ENCODE measurements around the gene TNS3.

DNA sequence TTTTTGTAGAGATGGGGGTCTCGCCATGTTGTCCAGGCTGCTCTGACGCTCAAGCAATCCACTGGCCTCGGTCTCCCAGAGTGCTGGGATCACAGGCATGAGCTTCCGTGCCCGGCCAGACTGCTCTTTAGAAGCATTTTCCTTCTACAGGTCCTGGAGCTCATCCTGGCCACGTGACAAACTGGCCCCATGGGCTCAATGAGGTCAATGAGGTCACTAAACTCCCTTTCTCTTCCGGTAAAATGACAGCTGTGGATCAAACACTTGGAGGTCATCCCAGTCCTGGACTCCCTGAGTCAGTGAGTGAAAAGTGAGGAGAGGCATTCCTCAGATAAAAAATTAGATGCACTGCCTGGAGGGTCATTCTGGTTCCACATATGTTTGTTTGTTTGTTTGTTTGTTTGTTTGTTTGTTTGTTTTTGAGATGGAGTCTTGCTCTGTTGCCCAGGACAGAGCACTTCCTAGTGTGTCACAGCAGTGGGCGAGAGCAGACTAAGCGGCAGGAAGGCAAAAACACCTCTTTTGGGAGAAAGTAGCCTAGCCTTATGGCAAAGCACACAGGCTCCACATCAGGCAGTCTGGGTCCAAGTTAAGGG is 134.9 kb downstream of the TNS3 start:
- TF ChIP-seq, protein P1, sequence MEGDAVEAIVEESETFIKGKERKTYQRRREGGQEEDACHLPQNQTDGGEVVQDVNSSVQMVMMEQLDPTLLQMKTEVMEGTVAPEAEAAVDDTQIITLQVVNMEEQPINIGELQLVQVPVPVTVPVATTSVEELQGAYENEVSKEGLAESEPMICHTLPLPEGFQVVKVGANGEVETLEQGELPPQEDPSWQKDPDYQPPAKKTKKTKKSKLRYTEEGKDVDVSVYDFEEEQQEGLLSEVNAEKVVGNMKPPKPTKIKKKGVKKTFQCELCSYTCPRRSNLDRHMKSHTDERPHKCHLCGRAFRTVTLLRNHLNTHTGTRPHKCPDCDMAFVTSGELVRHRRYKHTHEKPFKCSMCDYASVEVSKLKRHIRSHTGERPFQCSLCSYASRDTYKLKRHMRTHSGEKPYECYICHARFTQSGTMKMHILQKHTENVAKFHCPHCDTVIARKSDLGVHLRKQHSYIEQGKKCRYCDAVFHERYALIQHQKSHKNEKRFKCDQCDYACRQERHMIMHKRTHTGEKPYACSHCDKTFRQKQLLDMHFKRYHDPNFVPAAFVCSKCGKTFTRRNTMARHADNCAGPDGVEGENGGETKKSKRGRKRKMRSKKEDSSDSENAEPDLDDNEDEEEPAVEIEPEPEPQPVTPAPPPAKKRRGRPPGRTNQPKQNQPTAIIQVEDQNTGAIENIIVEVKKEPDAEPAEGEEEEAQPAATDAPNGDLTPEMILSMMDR (IDR thresholded peaks at IDR 0.05), result no peak
- no peak for TF ChIP-seq POLR2A (IDR thresholded peaks at IDR 0.05)

Measured in uterus (tissue), 2 donors.